BJ (cell line): ENCODE results near the gene TRIM65. TPM values are rescaled to one million over a fixed set of nuclear protein-coding genes. Genes with fewer than 3 reads are reported as not detected.

Experiments
- CTCF ChIA-PET: fragments of 350-600 bp; formaldehyde crosslinking; extraction: SDS; loops from one replicate; lab custom pipeline; 2021; ENCODE audit warnings: antibody characterized with exemption, inconsistent platforms; lab: Yijun Ruan, JAX
- POLR2A ChIA-PET: fragments of 300-600 bp; sonication (Branson Sonifier 250); formaldehyde crosslinking; extraction: SDS; loops from one replicate; lab custom pipeline; 2021; ENCODE audit warnings: antibody characterized with exemption; lab: Charles Lee
- DNase-seq: peaks from one replicate; pipeline ENCODE4 v3.0.0-alpha.2; 2011; ENCODE audit warnings: low read depth
- H3K27me3 ChIP-seq: 2 replicates; pipeline ENCODE4 v1.6.0; 2011; ENCODE audit warnings: low read length; ENCODE audit not compliant: control insufficient read depth, insufficient read depth
- H3K36me3 ChIP-seq: 2 replicates; pipeline ENCODE4 v1.5.1; 2011; ENCODE audit warnings: low read length; ENCODE audit not compliant: control insufficient read depth, insufficient read depth
- H3K4me3 ChIP-seq: 2 replicates; pipeline ENCODE4 v1.5.1; 2011; ENCODE audit warnings: low read depth, mild to moderate bottlenecking, control low read depth, low read length
- polyA plus RNA-seq: library from polyadenylated mRNA; depleted of rRNA; stranded (reverse); fragments of >200 nt; gene quantifications from 2 replicates; pipeline ENCODE4 v1.2.3, GENCODE V29; 2011
- TF ChIP-seq, protein P1 (sequence below): IDR thresholded peaks from 2 replicates; pipeline ENCODE4 v1.5.1; 2011; ENCODE audit warnings: low read depth, mild to moderate bottlenecking, control low read depth, inconsistent platforms, low read length, moderate library complexity; ENCODE audit not compliant: insufficient read depth

TRIM65 gene
- polyA plus RNA-seq, 1 experiment, result 8.6 TPM

GRCh38 chr17:75898065-75898464 lies 1.3 kb upstream of the TRIM65 start:
- ChIA-PET POLR2A (no interaction called here), CTCF (interaction anchor here (1.0 to 6.9 kb wide), 6 partner anchors 21 to 144 kb away, joined by 3 to 58 read pairs (median 8); partner anchors contain the start of gene TRIM47)
- peaks cover 30% of the 10 kb centered on the region for H3K36me3 ChIP-seq
- TF ChIP-seq, protein P1, sequence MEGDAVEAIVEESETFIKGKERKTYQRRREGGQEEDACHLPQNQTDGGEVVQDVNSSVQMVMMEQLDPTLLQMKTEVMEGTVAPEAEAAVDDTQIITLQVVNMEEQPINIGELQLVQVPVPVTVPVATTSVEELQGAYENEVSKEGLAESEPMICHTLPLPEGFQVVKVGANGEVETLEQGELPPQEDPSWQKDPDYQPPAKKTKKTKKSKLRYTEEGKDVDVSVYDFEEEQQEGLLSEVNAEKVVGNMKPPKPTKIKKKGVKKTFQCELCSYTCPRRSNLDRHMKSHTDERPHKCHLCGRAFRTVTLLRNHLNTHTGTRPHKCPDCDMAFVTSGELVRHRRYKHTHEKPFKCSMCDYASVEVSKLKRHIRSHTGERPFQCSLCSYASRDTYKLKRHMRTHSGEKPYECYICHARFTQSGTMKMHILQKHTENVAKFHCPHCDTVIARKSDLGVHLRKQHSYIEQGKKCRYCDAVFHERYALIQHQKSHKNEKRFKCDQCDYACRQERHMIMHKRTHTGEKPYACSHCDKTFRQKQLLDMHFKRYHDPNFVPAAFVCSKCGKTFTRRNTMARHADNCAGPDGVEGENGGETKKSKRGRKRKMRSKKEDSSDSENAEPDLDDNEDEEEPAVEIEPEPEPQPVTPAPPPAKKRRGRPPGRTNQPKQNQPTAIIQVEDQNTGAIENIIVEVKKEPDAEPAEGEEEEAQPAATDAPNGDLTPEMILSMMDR, result no peak
- no peak for DNase-seq
- H3K4me3 ChIP-seq, result no peak overlapping the region
- no peaks in the 10 kb centered on the region for H3K27me3 ChIP-seq

DNA sequence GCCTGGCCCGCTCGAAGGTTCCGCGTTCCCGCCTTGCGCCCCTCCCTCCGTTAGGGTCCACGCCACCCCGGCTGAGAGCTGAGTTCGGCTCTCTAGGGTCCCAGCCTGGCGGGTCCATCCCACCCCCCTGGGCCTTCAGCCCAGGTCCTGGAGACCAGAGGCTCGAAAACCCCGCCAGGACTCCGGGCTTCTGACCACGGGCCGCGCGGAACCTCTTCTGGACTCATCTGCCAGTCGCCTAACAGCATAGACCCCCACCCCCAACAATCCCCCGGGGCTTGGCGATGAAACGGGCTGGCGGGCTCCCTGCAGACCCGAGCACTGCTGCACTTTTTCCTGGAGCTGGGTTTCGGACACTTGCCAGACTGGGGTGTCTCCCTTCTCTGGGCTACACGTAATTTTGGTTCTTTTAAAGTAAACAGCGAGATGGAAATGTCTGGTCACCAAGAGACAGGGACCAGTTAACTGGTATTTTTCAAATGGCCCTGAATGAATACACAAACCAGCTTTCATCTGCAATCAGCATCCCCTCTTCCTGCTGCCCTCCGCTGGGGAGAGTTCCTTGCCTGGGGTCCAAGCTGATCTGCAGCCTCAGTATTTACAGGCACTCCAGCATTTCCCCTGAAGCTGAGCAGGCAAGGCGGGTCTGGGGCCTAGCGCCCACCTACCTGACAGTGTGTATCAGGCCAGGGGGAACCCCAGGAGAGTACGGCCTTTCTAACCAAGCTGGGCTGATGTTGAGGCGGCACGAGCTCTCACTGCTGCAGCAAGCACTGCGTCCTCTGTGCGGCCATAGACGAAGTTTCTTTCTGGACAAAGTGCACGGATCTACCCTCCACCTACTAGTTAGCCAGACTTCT lies 639 bp upstream of the TRIM65 start:
- no peak for DNase-seq
- Histone ChIP-seq H3K4me3 (peak overlapping the region; percentile 52), H3K27me3 (no peaks in the 10 kb centered on the region), H3K36me3 (peaks cover 30% of the 10 kb centered on the region)
- ChIA-PET POLR2A (interaction anchor here (0.6 kb wide), 1 partner anchor 106 kb away, joined by 3 read pairs; no protein-coding TSS in a partner anchor), CTCF (interaction anchor here (0.9 to 6.9 kb wide), 13 partner anchors 8 to 501 kb away, joined by 3 to 58 read pairs (median 8); partner anchors contain the start of genes MRPL38, TRIM47 and WBP2)
- TF ChIP-seq, protein P1, result no peak

GRCh38 chr17:75895370-75896155 lies 1.2 kb downstream of the TRIM65 start:
- DNase-seq, result no peak
- Histone ChIP-seq H3K4me3 (peak overlapping the region; percentile 52), H3K27me3 (no peaks in the 10 kb centered on the region), H3K36me3 (peaks cover 28% of the 10 kb centered on the region)
- ChIA-PET CTCF (interaction anchor here (0.7 to 6.9 kb wide), 18 partner anchors 9 to 554 kb away, joined by 3 to 58 read pairs (median 6); partner anchors contain the start of genes GALK1, MRPL38, TRIM47 and WBP2), POLR2A (no interaction called here)
- TF ChIP-seq, protein P1, result peak; percentile 52

GRCh38 chr17:75894049-75894733 lies 2.6 kb downstream of the TRIM65 start:
- H3K27me3 ChIP-seq, result no peaks in the 10 kb centered on the region
- DNase-seq, result no peak
- POLR2A ChIA-PET, result interaction anchor here (1.4 kb wide), 1 partner anchor 109 kb away, joined by 18 read pairs; the partner anchor contains the start of gene UNK
- H3K36me3 ChIP-seq, result peaks cover 20% of the 10 kb centered on the region
- CTCF ChIA-PET, result interaction anchor here (0.8 to 6.9 kb wide), 11 partner anchors 10 to 144 kb away, joined by 3 to 58 read pairs (median 4); partner anchors contain the start of genes GALK1, TRIM47 and WBP2
- TF ChIP-seq, protein P1, result no peak
- H3K4me3 ChIP-seq, result no peak overlapping the region
